Osteocyte (in vitro differentiated cells): ENCODE results near the gene SLK. TPM values are rescaled to one million over a fixed set of nuclear protein-coding genes. Genes with fewer than 3 reads are reported as not detected.

ENCODE experiments used
- DNase-seq: peaks from one replicate; pipeline ENCODE4 v3.0.0; 2021; ENCODE audit warnings: mixed read lengths; ENCODE audit not compliant: unreplicated experiment; ENCODE audit errors: extremely low spot score
- H3K27ac Mint-ChIP-seq: one replicate; pipeline ENCODE4 v1.8.0; 2021; ENCODE audit warnings: mild to moderate bottlenecking, mixed read lengths; ENCODE audit not compliant: unreplicated experiment
- H3K27me3 Mint-ChIP-seq: one replicate; pipeline ENCODE4 v1.8.0; 2021; ENCODE audit warnings: mixed read lengths; ENCODE audit not compliant: unreplicated experiment
- H3K36me3 Mint-ChIP-seq: one replicate; pipeline ENCODE4 v1.8.0; 2021; ENCODE audit warnings: mixed read lengths; ENCODE audit not compliant: unreplicated experiment
- H3K4me1 Mint-ChIP-seq: one replicate; pipeline ENCODE4 v1.8.0; 2021; ENCODE audit warnings: mixed read lengths; ENCODE audit not compliant: unreplicated experiment
- H3K4me3 Mint-ChIP-seq: one replicate; pipeline ENCODE4 v1.8.0; 2021; ENCODE audit warnings: mild to moderate bottlenecking, moderate library complexity, mixed read lengths; ENCODE audit not compliant: unreplicated experiment
- H3K9me3 Mint-ChIP-seq: one replicate; pipeline ENCODE4 v1.8.0; 2021; ENCODE audit warnings: mixed read lengths; ENCODE audit not compliant: unreplicated experiment
- total RNA-seq: library from RNA; stranded (reverse); gene quantifications from 2 replicates; pipeline ENCODE4 v1.2.1, GENCODE V29; 2021
- TF ChIP-seq, protein P1 (sequence below): fragments of 200-600 bp; sonication (generic); IDR thresholded peaks from 2 replicates; pipeline ENCODE4 v1.5.0; 2021; ENCODE audit warnings: antibody characterized with exemption, mild to moderate bottlenecking, moderate library complexity

Gene SLK
- total RNA-seq, 1 donor from 2014 or later = 41.3 TPM

DNA sequence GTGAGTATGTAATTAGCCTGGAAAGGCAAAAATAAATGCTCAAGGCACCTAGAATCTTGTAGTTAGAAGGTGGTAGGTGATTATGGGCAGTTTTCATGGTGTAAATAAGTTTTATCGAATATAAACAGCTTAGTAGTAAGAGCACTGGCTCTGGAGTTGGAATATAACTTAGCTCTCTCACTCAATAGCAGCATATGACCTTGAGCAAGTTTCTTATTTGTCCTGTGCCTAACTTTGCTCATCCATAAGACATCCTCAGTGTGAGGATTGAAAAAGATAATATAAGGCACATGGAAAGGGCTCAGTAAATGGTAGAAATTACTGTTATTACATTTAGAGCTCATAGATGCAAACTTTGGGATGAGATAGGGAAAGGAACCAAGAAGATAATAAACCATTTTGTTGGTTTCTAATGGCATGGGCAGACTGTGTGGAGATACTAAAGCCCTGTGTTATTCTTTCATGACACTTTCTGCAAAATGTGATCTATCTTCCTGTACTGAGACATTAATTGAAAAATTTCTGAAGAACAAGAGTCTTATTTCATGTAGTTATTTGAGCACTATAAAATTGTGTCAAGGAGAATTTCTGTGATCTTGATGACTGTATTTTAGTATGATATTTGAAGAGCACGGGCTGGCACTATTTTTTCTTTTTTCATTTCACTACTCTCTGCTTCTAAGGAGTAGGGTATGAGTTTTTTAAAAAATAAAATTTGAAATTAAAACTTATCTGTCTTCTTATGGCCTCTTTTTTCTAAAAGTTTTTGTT lies 3.1 kb downstream of the SLK start:
- no peaks in the 10 kb centered on the region for H3K9me3 Mint-ChIP-seq
- no peaks in the 10 kb centered on the region for H3K27me3 Mint-ChIP-seq
- peaks cover 4% of the 10 kb centered on the region for H3K36me3 Mint-ChIP-seq
- DNase-seq = no peak
- H3K4me1 Mint-ChIP-seq = peaks cover 58% of the 10 kb centered on the region
- TF ChIP-seq, protein P1, sequence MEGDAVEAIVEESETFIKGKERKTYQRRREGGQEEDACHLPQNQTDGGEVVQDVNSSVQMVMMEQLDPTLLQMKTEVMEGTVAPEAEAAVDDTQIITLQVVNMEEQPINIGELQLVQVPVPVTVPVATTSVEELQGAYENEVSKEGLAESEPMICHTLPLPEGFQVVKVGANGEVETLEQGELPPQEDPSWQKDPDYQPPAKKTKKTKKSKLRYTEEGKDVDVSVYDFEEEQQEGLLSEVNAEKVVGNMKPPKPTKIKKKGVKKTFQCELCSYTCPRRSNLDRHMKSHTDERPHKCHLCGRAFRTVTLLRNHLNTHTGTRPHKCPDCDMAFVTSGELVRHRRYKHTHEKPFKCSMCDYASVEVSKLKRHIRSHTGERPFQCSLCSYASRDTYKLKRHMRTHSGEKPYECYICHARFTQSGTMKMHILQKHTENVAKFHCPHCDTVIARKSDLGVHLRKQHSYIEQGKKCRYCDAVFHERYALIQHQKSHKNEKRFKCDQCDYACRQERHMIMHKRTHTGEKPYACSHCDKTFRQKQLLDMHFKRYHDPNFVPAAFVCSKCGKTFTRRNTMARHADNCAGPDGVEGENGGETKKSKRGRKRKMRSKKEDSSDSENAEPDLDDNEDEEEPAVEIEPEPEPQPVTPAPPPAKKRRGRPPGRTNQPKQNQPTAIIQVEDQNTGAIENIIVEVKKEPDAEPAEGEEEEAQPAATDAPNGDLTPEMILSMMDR = no peak
- H3K4me3 Mint-ChIP-seq = peak overlapping the region; percentile 94
- no peak overlapping the region for H3K27ac Mint-ChIP-seq

DNA sequence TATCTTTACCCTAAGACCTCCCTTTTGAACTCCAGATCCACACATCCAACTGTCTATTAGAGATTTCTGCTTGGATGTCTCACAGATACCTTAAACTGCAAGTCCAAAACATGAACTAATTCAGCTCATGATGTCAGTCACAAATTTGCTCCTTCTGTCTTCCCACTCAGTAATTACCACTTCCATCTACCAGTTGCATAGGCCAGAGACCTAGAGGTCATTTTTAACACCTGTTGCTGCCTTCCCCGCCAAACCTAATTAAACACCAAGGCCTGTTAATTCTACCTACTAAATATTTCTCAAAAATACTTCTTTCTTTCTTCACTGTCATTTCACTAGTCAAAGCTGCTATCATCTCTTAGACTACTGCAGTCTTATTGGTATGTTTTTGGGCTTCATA lies 8.2 kb downstream of the SLK start:
- DNase-seq = no peak
- TF ChIP-seq, protein P1 = no peak
- Mint-ChIP-seq H3K27me3 (no peaks in the 10 kb centered on the region), H3K4me3 (no peak overlapping the region), H3K4me1 (peaks cover 34% of the 10 kb centered on the region), H3K9me3 (no peaks in the 10 kb centered on the region), H3K36me3 (peaks cover 4% of the 10 kb centered on the region), H3K27ac (no peak overlapping the region)

DNA sequence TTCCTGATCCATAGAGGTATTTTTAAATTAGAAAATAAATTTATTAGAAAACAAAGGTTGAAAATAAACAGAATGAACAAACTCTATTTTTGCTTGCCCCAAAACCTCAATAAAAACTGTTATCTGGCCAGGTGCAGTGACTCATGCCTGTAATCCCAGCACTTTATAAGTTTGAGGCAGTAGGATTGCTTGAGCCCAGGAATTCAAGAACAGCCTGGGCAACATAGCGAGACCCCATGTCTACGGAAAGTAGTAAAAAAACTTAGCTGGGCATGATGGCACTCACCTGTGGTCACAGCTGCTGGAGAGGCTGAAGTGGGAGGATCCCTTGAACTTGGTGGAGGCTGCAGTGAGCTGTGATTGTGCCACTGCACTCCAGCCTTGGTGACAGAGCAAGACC lies 10.3 kb downstream of the SLK start:
- Mint-ChIP-seq H3K4me3 (no peak overlapping the region), H3K9me3 (peaks cover 6% of the 10 kb centered on the region), H3K27me3 (no peaks in the 10 kb centered on the region), H3K27ac (no peak overlapping the region), H3K4me1 (peaks cover 25% of the 10 kb centered on the region), H3K36me3 (peaks cover 4% of the 10 kb centered on the region)
- TF ChIP-seq, protein P1 = no peak
- DNase-seq = no peak

DNA sequence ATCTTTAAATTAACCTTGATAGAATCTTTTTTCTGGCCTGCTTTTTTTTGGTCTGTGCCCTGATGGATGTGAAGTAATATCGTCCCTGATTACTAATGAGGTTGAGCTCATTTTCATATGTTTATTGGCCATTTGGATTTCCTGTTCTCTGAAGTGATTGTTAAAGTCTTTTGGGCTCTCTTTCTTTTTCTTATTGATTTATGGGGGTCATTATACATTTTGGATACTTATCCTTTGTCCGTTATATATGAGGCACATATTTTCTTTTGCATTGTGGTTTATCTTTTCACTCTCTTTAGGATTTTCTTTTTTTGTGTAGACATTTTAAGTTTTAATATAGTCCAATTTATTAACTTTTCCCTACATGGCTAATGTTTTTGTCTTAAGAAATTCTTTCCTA lies 12.6 kb downstream of the SLK start:
- Mint-ChIP-seq H3K27me3 (no peaks in the 10 kb centered on the region), H3K27ac (no peak overlapping the region), H3K9me3 (peaks cover 6% of the 10 kb centered on the region), H3K36me3 (no peaks in the 10 kb centered on the region), H3K4me3 (no peak overlapping the region), H3K4me1 (peaks cover 36% of the 10 kb centered on the region)
- TF ChIP-seq, protein P1 = no peak
- DNase-seq = no peak

DNA sequence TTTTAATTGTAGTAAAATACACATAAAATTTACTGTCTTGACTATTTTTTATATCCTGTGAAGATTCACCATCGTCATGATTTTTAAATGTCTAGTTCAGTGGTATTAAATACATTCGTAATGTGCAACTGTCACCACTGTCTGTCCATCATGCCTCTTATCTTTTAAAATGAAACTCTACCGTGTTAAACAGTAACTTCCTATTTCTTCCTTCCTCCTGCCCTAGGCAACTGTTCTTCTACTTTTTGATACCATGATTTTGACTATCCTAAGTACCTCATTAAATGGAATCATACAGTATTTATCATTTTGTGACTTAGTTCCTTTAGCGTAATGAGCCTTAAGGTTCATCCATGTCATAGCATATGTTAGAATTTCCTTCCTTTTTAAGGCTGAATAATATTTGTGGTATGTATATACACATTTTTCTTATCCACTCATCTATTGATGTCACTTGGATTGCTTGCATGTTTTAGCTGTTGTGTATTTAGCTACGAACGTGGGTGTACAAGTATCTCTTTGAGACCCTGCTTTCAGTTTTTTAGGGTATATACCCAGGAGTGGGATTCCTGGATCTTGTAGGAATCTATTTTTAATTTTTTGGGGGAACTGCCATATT lies 13.5 kb downstream of the SLK start:
- Mint-ChIP-seq H3K27me3 (no peaks in the 10 kb centered on the region), H3K9me3 (peaks cover 6% of the 10 kb centered on the region), H3K36me3 (no peaks in the 10 kb centered on the region), H3K27ac (no peak overlapping the region), H3K4me3 (no peak overlapping the region), H3K4me1 (peaks cover 40% of the 10 kb centered on the region)
- TF ChIP-seq, protein P1 = no peak
- DNase-seq = no peak
